H1 (cell line): ENCODE data around the gene TFAP2D. TPM values are rescaled to one million over a fixed set of nuclear protein-coding genes. Genes with fewer than 3 reads are reported as not detected.

Source experiments
- CHD2 ChIP-seq: IDR thresholded peaks from 2 replicates; pipeline ENCODE4 v1.6.1; 2012; ENCODE audit warnings: low read length, improper control_type of control experiment
- JUN ChIP-seq: IDR thresholded peaks from 2 replicates; pipeline ENCODE4 v1.6.1; 2011; ENCODE audit warnings: low read depth, mild to moderate bottlenecking, improper control_type of control experiment, low read length
- NRF1 ChIP-seq: IDR thresholded peaks from 2 replicates; pipeline ENCODE4 v1.6.1; 2011; ENCODE audit warnings: mild to moderate bottlenecking, low read depth, low read length, improper control_type of control experiment
- RBBP5 ChIP-seq: IDR thresholded peaks from 2 replicates; pipeline ENCODE4 v1.7.1; 2012; ENCODE audit warnings: low read depth, mild to moderate bottlenecking, inconsistent platforms, low read length, moderate library complexity, borderline replicate concordance
- polyA plus RNA-seq, 7 experiments: library from polyadenylated mRNA; depleted of rRNA in 3 of 7; stranded (reverse) in 5 of 7; unstranded in 2 of 7; fragments of >200 nt in 5 of 7; fragments of 200-250 nt in 2 of 7; gene quantifications; 1 replicate in 5 of 7; 2 replicates in 1 of 7; 4 replicates in 1 of 7; pipeline versions ENCODE4 v1.2.1 to v1.2.3, GENCODE V29; 2011 to 2013; ENCODE audit warnings: missing spikeins in 2 of 7, mixed read lengths in 2 of 7
- total RNA-seq: library from RNA; stranded (reverse); fragmentation: NEBNext Ultra II Directional; extraction: Animal tissue kit (Norgen Biotek cat#: 25700); gene quantifications from 2 replicates; pipeline ENCODE4 v1.2.1, GENCODE V29; 2021
- TF ChIP-seq, protein P1 (sequence below): IDR thresholded peaks from 2 replicates; pipeline ENCODE4 v1.6.1; 2012; ENCODE audit warnings: inconsistent platforms
- TF ChIP-seq, protein P2 (sequence below), 3 experiments: IDR thresholded peaks; 1 replicate in 2 of 3; 2 replicates in 1 of 3; pipeline versions ENCODE4 v1.5.1 to v1.6.1; 2011; ENCODE audit warnings: low read length in 3 of 3, mild to moderate bottlenecking in 3 of 3, inconsistent platforms in 2 of 3, low read depth in 1 of 3, moderate library complexity in 1 of 3; ENCODE audit not compliant: insufficient read depth in 1 of 3; ENCODE audit errors: control extremely low read depth in 1 of 3

TFAP2D gene
- total and polyA plus RNA-seq, 2 of the 8 experiments (the other 6 are each of a cell fraction or from before 2014, with no cell fraction given) = not detected

DNA sequence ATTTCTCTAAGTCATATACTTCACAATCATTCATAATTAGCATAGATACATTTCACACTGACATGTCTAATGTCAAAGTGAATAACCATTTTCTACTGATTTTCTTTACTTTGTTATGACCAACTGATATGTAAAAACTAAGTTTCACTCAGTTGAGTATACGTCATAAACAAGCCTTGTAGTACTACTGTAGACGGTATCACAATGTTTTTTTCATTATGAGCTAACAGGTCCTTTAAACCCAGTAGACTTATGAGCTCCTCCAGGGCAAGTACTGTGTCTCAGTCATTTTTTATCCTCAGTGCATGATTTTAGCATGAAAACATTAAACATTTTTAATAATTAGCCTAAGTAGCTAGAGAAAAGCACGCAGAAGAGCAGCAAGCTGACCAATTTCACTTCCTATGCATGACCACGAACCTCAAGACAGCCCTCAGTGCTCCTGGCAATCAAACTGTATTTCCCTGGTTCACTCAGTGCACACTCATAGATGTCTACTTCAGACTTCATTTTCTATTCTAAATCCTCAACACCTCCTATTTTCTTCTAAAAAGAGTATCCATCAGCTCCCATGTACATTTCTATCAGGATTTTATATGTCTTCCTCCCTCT, 32.0 kb upstream of the TFAP2D start (continued):
- TF ChIP-seq CHD2 = no peak
- no peak for TF ChIP-seq JUN
- TF ChIP-seq, protein P1, sequence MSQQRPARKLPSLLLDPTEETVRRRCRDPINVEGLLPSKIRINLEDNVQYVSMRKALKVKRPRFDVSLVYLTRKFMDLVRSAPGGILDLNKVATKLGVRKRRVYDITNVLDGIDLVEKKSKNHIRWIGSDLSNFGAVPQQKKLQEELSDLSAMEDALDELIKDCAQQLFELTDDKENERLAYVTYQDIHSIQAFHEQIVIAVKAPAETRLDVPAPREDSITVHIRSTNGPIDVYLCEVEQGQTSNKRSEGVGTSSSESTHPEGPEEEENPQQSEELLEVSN = no peak
- TF ChIP-seq, protein P2, sequence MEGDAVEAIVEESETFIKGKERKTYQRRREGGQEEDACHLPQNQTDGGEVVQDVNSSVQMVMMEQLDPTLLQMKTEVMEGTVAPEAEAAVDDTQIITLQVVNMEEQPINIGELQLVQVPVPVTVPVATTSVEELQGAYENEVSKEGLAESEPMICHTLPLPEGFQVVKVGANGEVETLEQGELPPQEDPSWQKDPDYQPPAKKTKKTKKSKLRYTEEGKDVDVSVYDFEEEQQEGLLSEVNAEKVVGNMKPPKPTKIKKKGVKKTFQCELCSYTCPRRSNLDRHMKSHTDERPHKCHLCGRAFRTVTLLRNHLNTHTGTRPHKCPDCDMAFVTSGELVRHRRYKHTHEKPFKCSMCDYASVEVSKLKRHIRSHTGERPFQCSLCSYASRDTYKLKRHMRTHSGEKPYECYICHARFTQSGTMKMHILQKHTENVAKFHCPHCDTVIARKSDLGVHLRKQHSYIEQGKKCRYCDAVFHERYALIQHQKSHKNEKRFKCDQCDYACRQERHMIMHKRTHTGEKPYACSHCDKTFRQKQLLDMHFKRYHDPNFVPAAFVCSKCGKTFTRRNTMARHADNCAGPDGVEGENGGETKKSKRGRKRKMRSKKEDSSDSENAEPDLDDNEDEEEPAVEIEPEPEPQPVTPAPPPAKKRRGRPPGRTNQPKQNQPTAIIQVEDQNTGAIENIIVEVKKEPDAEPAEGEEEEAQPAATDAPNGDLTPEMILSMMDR (IDR thresholded peaks at IDR 0.05; ENCODE audit: control extremely low read depth in 1 of 3, insufficient read depth in 1 of 3, low read depth in 1 of 3, low read length in 3 of 3) = no peak
- no peak for TF ChIP-seq RBBP5
- no peak for TF ChIP-seq NRF1
- TF ChIP-seq, all 59 proteins: peak for 0
